ENCODE measurements around the gene PRSS2.
"Not testable (repeated sequence)": the region's sequence is repeated elsewhere in the genome, so short reads cannot be mapped to it uniquely, and the experiment has no call there.

PRSS2 gene

GRCh38 chr7:142760071-142760642 lies 10.6 kb upstream of the PRSS2 start:
- DNase-seq, result no peak

GRCh38 chr7:142761606-142762005 lies 9.2 kb upstream of the PRSS2 start:
- not testable (repeated sequence) for DNase-seq

GRCh38 chr7:142762104-142762503 lies 8.7 kb upstream of the PRSS2 start:
- no peak for DNase-seq

GRCh38 chr7:142767451-142767850 lies 3.3 kb upstream of the PRSS2 start:
- no peak for DNase-seq

- DNase-seq, result no peak
These were observed 2.9 kb upstream of the PRSS2 start for GRCh38 chr7:142767861-142768260.

GRCh38 chr7:142768885-142769284 lies 1.9 kb upstream of the PRSS2 start:
- DNase-seq, result not testable (repeated sequence)

GRCh38 chr7:142771353-142771723 lies 568 bp downstream of the PRSS2 start:
- DNase-seq, result no peak

- no peak for DNase-seq
These were observed 1.3 kb downstream of the PRSS2 start for GRCh38 chr7:142772051-142772450.

- no peak for DNase-seq
These were observed 1.9 kb downstream of the PRSS2 start for GRCh38 chr7:142772673-142773072.

- no peak for DNase-seq
These were observed 2.5 kb downstream of the PRSS2 start for GRCh38 chr7:142773230-142773629.

GRCh38 chr7:142773937-142774744 lies 3.4 kb downstream of the PRSS2 start:
- no peak for DNase-seq

GRCh38 chr7:142774826-142775225 lies 4.1 kb downstream of the PRSS2 start:
- DNase-seq, result no peak

- DNase-seq, result not testable (repeated sequence)
These were observed 4.8 kb downstream of the PRSS2 start for GRCh38 chr7:142775351-142776115.

GRCh38 chr7:142776206-142776844 lies 5.6 kb downstream of the PRSS2 start:
- no peak for DNase-seq

GRCh38 chr7:142776845-142777225 lies 6.1 kb downstream of the PRSS2 start:
- DNase-seq, result not testable (repeated sequence)

GRCh38 chr7:142777318-142777717 lies 6.5 kb downstream of the PRSS2 start:
- DNase-seq, result no peak

GRCh38 chr7:142782922-142783900 lies 12.4 kb downstream of the PRSS2 start:
- peak; percentile 78 for DNase-seq

GRCh38 chr7:142784096-142784495 lies 13.3 kb downstream of the PRSS2 start:
- no peak for DNase-seq

GRCh38 chr7:142784716-142785115 lies 13.9 kb downstream of the PRSS2 start:
- DNase-seq, result peak; percentile 50

GRCh38 chr7:142785841-142786250 lies 15.1 kb downstream of the PRSS2 start:
- DNase-seq, result peak; percentile 74

- DNase-seq, result peak; percentile 40
These were observed 16.4 kb downstream of the PRSS2 start for GRCh38 chr7:142787034-142787768.
